ENCODE results near the gene UGT1A7. TPM values are rescaled to one million over a fixed set of nuclear protein-coding genes. Genes with fewer than 3 reads are reported as not detected.

The UGT1A7 gene
- not detected in 2 replicates for total RNA-seq

DNA sequence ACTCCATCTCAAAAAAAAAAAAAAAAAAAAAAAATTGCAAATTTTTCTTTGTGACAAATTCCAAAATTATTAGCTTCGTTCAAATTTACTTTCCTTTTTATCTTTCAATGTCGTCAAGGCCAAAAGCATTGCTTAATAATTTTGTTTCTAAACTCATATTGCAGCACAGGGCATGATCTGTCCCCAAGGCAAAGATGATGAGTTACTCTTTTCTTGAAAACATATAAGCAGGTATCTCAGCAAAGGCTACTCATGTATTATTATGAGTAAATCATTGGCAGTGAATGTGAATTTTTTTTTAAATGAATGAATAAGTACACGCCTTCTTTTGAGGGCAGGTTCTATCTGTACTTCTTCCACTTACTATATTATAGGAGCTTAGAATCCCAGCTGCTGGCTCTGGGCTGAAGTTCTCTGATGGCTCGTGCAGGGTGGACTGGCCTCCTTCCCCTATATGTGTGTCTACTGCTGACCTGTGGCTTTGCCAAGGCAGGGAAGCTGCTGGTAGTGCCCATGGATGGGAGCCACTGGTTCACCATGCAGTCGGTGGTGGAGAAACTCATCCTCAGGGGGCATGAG, at the start of gene UGT1A7:
UGT1A7 (plus strand) TSS at position 381 of the 579 bp plus-strand sequence; CDS start at position 418, 37 bp downstream.

DNA sequence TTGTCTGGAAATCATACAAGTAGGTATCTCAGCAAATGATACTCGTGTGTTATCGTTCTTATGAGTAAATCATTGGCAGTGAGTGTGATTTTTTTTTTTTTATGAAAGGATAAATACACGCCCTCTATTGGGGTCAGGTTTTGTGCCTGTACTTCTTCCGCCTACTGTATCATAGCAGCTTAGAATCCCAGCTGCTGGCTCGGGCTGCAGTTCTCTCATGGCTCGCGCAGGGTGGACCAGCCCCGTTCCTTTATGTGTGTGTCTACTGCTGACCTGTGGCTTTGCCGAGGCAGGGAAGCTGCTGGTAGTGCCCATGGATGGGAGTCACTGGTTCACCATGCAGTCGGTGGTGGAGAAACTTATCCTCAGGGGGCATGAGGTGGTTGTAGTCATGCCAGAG, 45.4 kb upstream of the UGT1A7 start, which contains the start of gene UGT1A10:
UGT1A10 (plus strand) TSS at position 143 of the 400 bp plus-strand sequence; CDS start at position 218, 75 bp downstream.

DNA sequence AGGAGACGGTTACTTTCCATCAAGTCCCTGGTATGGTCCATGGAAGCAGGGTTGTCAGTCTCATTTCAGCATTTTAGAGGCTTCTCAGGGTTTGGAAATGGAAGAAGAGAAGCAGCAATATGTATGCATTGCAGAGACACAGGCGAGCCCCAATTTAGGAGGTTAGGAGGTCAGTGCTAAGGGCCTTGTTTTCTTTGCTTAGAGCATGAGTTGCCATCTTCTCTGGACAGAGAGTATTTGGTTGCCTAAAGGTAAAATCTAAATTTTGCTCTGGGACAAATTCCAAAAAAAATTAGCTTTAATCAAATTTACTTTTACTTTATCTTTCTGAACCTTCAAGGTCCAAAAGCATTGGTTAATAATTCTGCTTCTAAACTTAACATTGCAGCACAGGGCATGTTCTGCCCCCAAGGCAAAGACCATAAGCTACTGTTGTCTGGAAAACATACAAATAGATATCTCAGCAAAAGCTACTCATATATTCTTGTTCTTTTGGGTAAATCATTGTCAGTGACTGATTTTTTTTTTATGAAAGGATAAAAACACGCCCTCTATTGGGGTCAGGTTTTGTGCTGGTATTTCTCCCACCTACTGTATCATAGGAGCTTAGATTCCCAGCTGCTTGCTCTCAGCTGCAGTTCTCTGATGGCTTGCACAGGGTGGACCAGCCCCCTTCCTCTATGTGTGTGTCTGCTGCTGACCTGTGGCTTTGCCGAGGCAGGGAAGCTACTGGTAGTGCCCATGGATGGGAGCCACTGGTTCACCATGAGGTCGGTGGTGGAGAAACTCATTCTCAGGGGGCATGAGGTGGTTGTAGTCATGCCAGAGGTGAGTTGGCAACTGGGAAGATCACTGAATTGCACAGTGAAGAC, 10.2 kb upstream of the UGT1A7 start, which contains the start of gene UGT1A9:
UGT1A9 (plus strand) TSS at position 609 of the 872 bp plus-strand sequence; CDS start at position 646, 37 bp downstream.

DNA sequence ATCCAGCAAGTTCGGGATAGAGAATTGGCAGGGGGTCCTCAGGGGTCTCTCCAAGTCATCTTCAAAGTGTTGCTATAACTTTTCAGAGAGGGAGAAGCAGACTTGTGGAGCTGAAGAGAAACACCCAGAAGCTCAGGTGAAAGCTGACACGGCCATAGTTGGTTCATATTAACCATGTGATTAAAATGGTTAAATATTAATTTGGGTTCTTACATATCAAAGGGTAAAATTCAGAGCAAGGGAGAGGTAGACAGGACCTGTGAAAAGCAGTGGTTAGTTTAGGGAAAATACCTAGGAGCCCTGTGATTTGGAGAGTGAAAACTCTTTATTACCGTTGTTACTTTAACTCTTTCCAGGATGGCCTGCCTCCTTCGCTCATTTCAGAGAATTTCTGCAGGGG, 10.9 kb downstream of the UGT1A7 start, which contains the start of gene UGT1A6:
UGT1A6 (plus strand) TSS at position 243 of the 400 bp plus-strand sequence; CDS start at position 358, 115 bp downstream.

DNA sequence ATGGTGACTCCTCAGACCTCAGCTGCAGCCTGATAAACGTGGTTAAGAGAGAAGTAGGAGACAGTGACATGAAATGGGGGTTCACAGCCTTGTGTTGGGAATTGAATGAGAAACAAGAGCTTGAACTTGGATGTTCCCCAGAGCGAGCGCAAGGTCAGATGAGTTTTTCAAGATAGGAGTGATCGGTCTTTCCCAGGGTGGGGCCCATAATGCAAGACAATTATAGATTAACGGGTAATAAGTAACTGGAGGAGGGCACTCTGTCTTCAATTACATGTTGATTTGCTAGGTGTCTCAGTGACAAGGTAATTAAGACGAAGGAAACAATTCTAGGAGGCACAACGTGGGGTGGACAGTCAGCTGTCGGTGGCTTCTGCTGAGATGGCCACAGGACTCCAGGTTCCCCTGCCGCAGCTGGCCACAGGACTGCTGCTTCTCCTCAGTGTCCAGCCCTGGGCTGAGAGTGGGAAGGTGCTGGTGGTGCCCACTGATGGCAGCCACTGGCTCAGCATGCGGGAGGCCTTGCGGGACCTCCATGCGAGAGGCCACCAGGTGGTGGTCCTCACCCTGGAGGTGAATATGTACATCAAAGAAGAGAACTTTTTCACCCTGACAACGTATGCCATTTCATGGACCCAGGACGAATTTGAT, 31.0 kb downstream of the UGT1A7 start, which contains the start of gene UGT1A5:
UGT1A5 (plus strand) TSS at position 297 of the 651 bp plus-strand sequence; CDS start at position 382, 85 bp downstream.

DNA sequence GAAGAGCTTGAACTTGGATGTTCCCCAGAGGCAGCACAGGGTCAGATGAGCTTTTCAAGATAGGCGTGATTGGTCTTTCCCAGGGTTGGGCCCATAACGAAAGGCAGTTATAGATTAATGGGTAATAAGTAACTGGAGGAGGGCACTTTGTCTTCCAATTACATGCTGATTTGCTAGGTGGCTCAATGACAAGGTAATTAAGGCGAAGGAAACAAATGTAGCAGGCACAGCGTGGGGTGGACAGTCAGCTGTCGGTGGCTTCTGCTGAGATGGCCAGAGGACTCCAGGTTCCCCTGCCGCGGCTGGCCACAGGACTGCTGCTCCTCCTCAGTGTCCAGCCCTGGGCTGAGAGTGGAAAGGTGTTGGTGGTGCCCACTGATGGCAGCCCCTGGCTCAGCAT, 36.9 kb downstream of the UGT1A7 start, which contains the start of gene UGT1A4:
UGT1A4 (plus strand) TSS at position 185 of the 400 bp plus-strand sequence; CDS start at position 270, 85 bp downstream.

DNA sequence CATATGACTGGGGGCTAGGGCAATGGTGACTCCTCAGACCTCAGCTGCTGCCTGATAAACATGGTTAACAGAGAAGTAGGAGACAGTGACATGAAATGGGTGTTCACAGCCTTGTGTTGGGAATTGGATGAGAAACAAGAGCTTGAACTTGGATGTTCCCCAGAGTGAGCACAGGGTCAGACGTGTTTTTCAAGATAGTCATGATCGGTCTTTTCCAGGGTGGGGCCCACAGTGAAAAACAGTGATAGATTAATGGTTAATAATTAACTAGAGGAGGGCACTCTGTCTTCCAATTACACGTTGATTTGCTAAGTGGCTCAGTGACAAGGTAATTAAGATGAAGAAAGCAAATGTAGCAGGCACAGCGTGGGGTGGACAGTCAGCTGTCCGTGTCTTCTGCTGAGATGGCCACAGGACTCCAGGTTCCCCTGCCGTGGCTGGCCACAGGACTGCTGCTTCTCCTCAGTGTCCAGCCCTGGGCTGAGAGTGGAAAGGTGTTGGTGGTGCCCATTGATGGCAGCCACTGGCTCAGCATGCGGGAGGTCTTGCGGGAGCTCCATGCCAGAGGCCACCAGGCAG, 47.1 kb downstream of the UGT1A7 start, which contains the start of gene UGT1A3:
UGT1A3 (plus strand) TSS at position 320 of the 579 bp plus-strand sequence; CDS start at position 405, 85 bp downstream.

DNA sequence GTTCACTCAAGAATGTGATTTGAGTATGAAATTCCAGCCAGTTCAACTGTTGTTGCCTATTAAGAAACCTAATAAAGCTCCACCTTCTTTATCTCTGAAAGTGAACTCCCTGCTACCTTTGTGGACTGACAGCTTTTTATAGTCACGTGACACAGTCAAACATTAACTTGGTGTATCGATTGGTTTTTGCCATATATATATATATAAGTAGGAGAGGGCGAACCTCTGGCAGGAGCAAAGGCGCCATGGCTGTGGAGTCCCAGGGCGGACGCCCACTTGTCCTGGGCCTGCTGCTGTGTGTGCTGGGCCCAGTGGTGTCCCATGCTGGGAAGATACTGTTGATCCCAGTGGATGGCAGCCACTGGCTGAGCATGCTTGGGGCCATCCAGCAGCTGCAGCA, 78.3 kb downstream of the UGT1A7 start, which contains the start of gene UGT1A1:
UGT1A1 (plus strand) TSS at position 228 of the 400 bp plus-strand sequence; CDS start at position 246, 18 bp downstream.

DNA sequence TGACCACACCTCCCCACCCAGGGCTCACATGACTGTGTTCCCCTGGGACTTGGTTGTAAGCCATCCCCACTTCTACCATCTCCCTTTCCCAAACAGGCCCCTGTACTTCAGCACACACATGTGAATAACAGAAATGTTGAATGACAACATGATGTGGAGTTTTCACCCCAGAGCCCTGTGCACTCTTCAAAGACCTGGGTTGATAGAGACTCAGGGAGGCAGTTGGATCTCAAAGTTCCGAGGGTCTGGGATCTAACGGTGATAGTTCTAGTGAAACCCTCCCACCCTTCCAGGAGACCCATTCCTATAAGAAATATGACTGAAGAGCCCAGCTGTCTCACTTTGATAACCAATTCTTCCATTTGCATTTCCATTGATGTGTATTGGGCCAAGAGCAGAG, 96.3 kb downstream of the UGT1A7 start, which contains the start of gene MROH2A:
MROH2A (plus strand) TSS at position 301 of the 400 bp plus-strand sequence. CDS start 1,029 bp downstream, outside the sequence.

Other genes with a start within 250 kb of the UGT1A7 start
- 29.2 and 33.7 TPM in 2 replicates for gene USP40, start 115.1 kb upstream of the UGT1A7 start, total RNA-seq
- not detected in 2 replicates for gene UGT1A8, start 64.3 kb upstream of the UGT1A7 start, total RNA-seq
- not detected in 2 replicates for gene UGT1A10, start 45.5 kb upstream of the UGT1A7 start, total RNA-seq
- gene UGT1A9, start 10.0 kb upstream of the UGT1A7 start, total RNA-seq: not detected in 2 replicates
- gene UGT1A6, start 11.0 kb downstream of the UGT1A7 start, total RNA-seq: not detected in 2 replicates
- not detected in 2 replicates for gene UGT1A5, start 31.0 kb downstream of the UGT1A7 start, total RNA-seq
- 0.34 TPM in 1 of 2 replicates, not detected in the other for gene UGT1A4, start 36.8 kb downstream of the UGT1A7 start, total RNA-seq
- gene UGT1A3, start 47.1 kb downstream of the UGT1A7 start, total RNA-seq: not detected in 2 replicates
- gene UGT1A1, start 78.4 kb downstream of the UGT1A7 start, total RNA-seq: not detected in 2 replicates
- gene MROH2A, start 96.4 kb downstream of the UGT1A7 start, total RNA-seq: not detected in 2 replicates
- gene HJURP, start 172.6 kb downstream of the UGT1A7 start, total RNA-seq: 2.6 and 3.9 TPM in 2 replicates
- not detected in 2 replicates for gene TRPM8, start 235.5 kb downstream of the UGT1A7 start, total RNA-seq